ENCODE results near the gene KCNG2.

KCNG2 gene

GRCh38 chr18:79935499-79935898, 137.8 kb downstream of the KCNG2 start:
- peaks cover 0 to 4% of the 10 kb centered on the region in 2 donors for H3K9me3 ChIP-seq (ENCODE audit: control insufficient read depth in 2 of 2, low read length in 2 of 2)

GRCh38 chr18:79935925-79936324, 138.2 kb downstream of the KCNG2 start:
- peak overlapping the region; percentile 23 to 72 for H3K27ac ChIP-seq (ENCODE audit: low read depth in 2 of 2, low read length in 2 of 2)
- peaks cover 0 to 2% of the 10 kb centered on the region in 2 donors for H3K9me3 ChIP-seq (ENCODE audit: control insufficient read depth in 2 of 2, low read length in 2 of 2)
- H3K4me3 ChIP-seq (ENCODE audit: low read length in 2 of 2) = no peak overlapping the region
- H3K9ac ChIP-seq (ENCODE audit: low read depth in 1 of 2, low read length in 2 of 2) = no peak overlapping the region
- peaks cover 18 to 37% of the 10 kb centered on the region in 2 donors for H3K4me1 ChIP-seq (ENCODE audit: control insufficient read depth in 2 of 2, insufficient read depth in 2 of 2, low read length in 2 of 2)
- peaks cover 7 to 36% of the 10 kb centered on the region in 2 donors for H3K36me3 ChIP-seq (ENCODE audit: control insufficient read depth in 2 of 2, insufficient read depth in 2 of 2, low read length in 2 of 2)
- H3K27me3 ChIP-seq (ENCODE audit: control insufficient read depth in 2 of 2, insufficient read depth in 2 of 2, low read length in 2 of 2) = no peaks in the 10 kb centered on the region

More at GRCh38 chr18:79935499-79935898, 137.8 kb downstream of the KCNG2 start:
- Histone ChIP-seq H3K36me3 (ENCODE audit: control insufficient read depth in 2 of 2, insufficient read depth in 2 of 2, low read length in 2 of 2) (peaks cover 6 to 32% of the 10 kb centered on the region in 2 donors), H3K4me1 (ENCODE audit: control insufficient read depth in 2 of 2, insufficient read depth in 2 of 2, low read length in 2 of 2) (peaks cover 18 to 37% of the 10 kb centered on the region in 2 donors), H3K27ac (ENCODE audit: low read depth in 2 of 2, low read length in 2 of 2) (peak overlapping the region in 1 of 2 donors; percentile 72), H3K27me3 (ENCODE audit: control insufficient read depth in 2 of 2, insufficient read depth in 2 of 2, low read length in 2 of 2) (no peaks in the 10 kb centered on the region), H3K4me3 (ENCODE audit: low read length in 2 of 2) (no peak overlapping the region), H3K9ac (ENCODE audit: low read depth in 1 of 2, low read length in 2 of 2) (no peak overlapping the region)

- peaks cover 14 to 42% of the 10 kb centered on the region in 2 donors for H3K36me3 ChIP-seq (ENCODE audit: control insufficient read depth in 2 of 2, insufficient read depth in 2 of 2, low read length in 2 of 2)
These were observed 138.9 kb downstream of the KCNG2 start for GRCh38 chr18:79936641-79937040.

GRCh38 chr18:79937103-79937860, 139.5 kb downstream of the KCNG2 start:
- Histone ChIP-seq H3K27me3 (ENCODE audit: control insufficient read depth in 2 of 2, insufficient read depth in 2 of 2, low read length in 2 of 2) (no peaks in the 10 kb centered on the region), H3K9me3 (ENCODE audit: control insufficient read depth in 2 of 2, low read length in 2 of 2) (peaks cover 0 to 2% of the 10 kb centered on the region in 2 donors), H3K4me3 (ENCODE audit: low read length in 2 of 2) (no peak overlapping the region), H3K4me1 (ENCODE audit: control insufficient read depth in 2 of 2, insufficient read depth in 2 of 2, low read length in 2 of 2) (peaks cover 18 to 46% of the 10 kb centered on the region in 2 donors), H3K9ac (ENCODE audit: low read depth in 1 of 2, low read length in 2 of 2) (no peak overlapping the region), H3K27ac (ENCODE audit: low read depth in 2 of 2, low read length in 2 of 2) (peak overlapping the region; percentile 16 to 49), H3K36me3 (ENCODE audit: control insufficient read depth in 2 of 2, insufficient read depth in 2 of 2, low read length in 2 of 2) (peaks cover 20 to 49% of the 10 kb centered on the region in 2 donors)

More at GRCh38 chr18:79936641-79937040, 138.9 kb downstream of the KCNG2 start:
- Histone ChIP-seq H3K4me3 (ENCODE audit: low read length in 2 of 2) (no peak overlapping the region), H3K4me1 (ENCODE audit: control insufficient read depth in 2 of 2, insufficient read depth in 2 of 2, low read length in 2 of 2) (peaks cover 18 to 39% of the 10 kb centered on the region in 2 donors), H3K9ac (ENCODE audit: low read depth in 1 of 2, low read length in 2 of 2) (no peak overlapping the region), H3K27ac (ENCODE audit: low read depth in 2 of 2, low read length in 2 of 2) (peak overlapping the region; percentile 23 to 72), H3K27me3 (ENCODE audit: control insufficient read depth in 2 of 2, insufficient read depth in 2 of 2, low read length in 2 of 2) (no peaks in the 10 kb centered on the region), H3K9me3 (ENCODE audit: control insufficient read depth in 2 of 2, low read length in 2 of 2) (peaks cover 0 to 2% of the 10 kb centered on the region in 2 donors)

- Histone ChIP-seq H3K27me3 (ENCODE audit: control insufficient read depth in 2 of 2, insufficient read depth in 2 of 2, low read length in 2 of 2) (no peaks in the 10 kb centered on the region), H3K36me3 (ENCODE audit: control insufficient read depth in 2 of 2, insufficient read depth in 2 of 2, low read length in 2 of 2) (peaks cover 26 to 51% of the 10 kb centered on the region in 2 donors), H3K4me1 (ENCODE audit: control insufficient read depth in 2 of 2, insufficient read depth in 2 of 2, low read length in 2 of 2) (peaks cover 26 to 54% of the 10 kb centered on the region in 2 donors), H3K9me3 (ENCODE audit: control insufficient read depth in 2 of 2, low read length in 2 of 2) (no peaks in the 10 kb centered on the region), H3K27ac (ENCODE audit: low read depth in 2 of 2, low read length in 2 of 2) (peak overlapping the region in 1 of 2 donors; percentile 8), H3K9ac (ENCODE audit: low read depth in 1 of 2, low read length in 2 of 2) (no peak overlapping the region), H3K4me3 (ENCODE audit: low read length in 2 of 2) (no peak overlapping the region)
These were observed 140.5 kb downstream of the KCNG2 start for GRCh38 chr18:79938196-79938595.

- H3K4me3 ChIP-seq (ENCODE audit: low read length in 2 of 2) = no peak overlapping the region
- no peaks in the 10 kb centered on the region for H3K9me3 ChIP-seq (ENCODE audit: control insufficient read depth in 2 of 2, low read length in 2 of 2)
- H3K27ac ChIP-seq (ENCODE audit: low read depth in 2 of 2, low read length in 2 of 2) = no peak overlapping the region
- H3K4me1 ChIP-seq (ENCODE audit: control insufficient read depth in 2 of 2, insufficient read depth in 2 of 2, low read length in 2 of 2) = peaks cover 32 to 61% of the 10 kb centered on the region in 2 donors
- H3K9ac ChIP-seq (ENCODE audit: low read depth in 1 of 2, low read length in 2 of 2) = no peak overlapping the region
- no peaks in the 10 kb centered on the region for H3K27me3 ChIP-seq (ENCODE audit: control insufficient read depth in 2 of 2, insufficient read depth in 2 of 2, low read length in 2 of 2)
- H3K36me3 ChIP-seq (ENCODE audit: control insufficient read depth in 2 of 2, insufficient read depth in 2 of 2, low read length in 2 of 2) = peaks cover 26 to 52% of the 10 kb centered on the region in 2 donors
These were observed 141.4 kb downstream of the KCNG2 start for GRCh38 chr18:79939096-79939495.

GRCh38 chr18:79940126-79940813, 142.5 kb downstream of the KCNG2 start:
- Histone ChIP-seq H3K27ac (ENCODE audit: low read depth in 2 of 2, low read length in 2 of 2) (no peak overlapping the region), H3K4me1 (ENCODE audit: control insufficient read depth in 2 of 2, insufficient read depth in 2 of 2, low read length in 2 of 2) (peaks cover 30 to 63% of the 10 kb centered on the region in 2 donors), H3K27me3 (ENCODE audit: control insufficient read depth in 2 of 2, insufficient read depth in 2 of 2, low read length in 2 of 2) (no peaks in the 10 kb centered on the region), H3K4me3 (ENCODE audit: low read length in 2 of 2) (no peak overlapping the region), H3K9me3 (ENCODE audit: control insufficient read depth in 2 of 2, low read length in 2 of 2) (no peaks in the 10 kb centered on the region), H3K9ac (ENCODE audit: low read depth in 1 of 2, low read length in 2 of 2) (no peak overlapping the region), H3K36me3 (ENCODE audit: control insufficient read depth in 2 of 2, insufficient read depth in 2 of 2, low read length in 2 of 2) (peaks cover 23 to 46% of the 10 kb centered on the region in 2 donors)

- no peak overlapping the region for H3K4me3 ChIP-seq (ENCODE audit: low read length in 2 of 2)
- no peak overlapping the region for H3K9ac ChIP-seq (ENCODE audit: low read depth in 1 of 2, low read length in 2 of 2)
- peaks cover 32 to 63% of the 10 kb centered on the region in 2 donors for H3K4me1 ChIP-seq (ENCODE audit: control insufficient read depth in 2 of 2, insufficient read depth in 2 of 2, low read length in 2 of 2)
- no peak overlapping the region for H3K27ac ChIP-seq (ENCODE audit: low read depth in 2 of 2, low read length in 2 of 2)
- no peaks in the 10 kb centered on the region for H3K27me3 ChIP-seq (ENCODE audit: control insufficient read depth in 2 of 2, insufficient read depth in 2 of 2, low read length in 2 of 2)
- peaks cover 21 to 39% of the 10 kb centered on the region in 2 donors for H3K36me3 ChIP-seq (ENCODE audit: control insufficient read depth in 2 of 2, insufficient read depth in 2 of 2, low read length in 2 of 2)
- no peaks in the 10 kb centered on the region for H3K9me3 ChIP-seq (ENCODE audit: control insufficient read depth in 2 of 2, low read length in 2 of 2)
These were observed 143.2 kb downstream of the KCNG2 start for GRCh38 chr18:79940814-79941472.

GRCh38 chr18:79941473-79942119, 143.9 kb downstream of the KCNG2 start:
- Histone ChIP-seq H3K27ac (ENCODE audit: low read depth in 2 of 2, low read length in 2 of 2) (no peak overlapping the region), H3K9ac (ENCODE audit: low read depth in 1 of 2, low read length in 2 of 2) (no peak overlapping the region)

More at GRCh38 chr18:79941473-79942119, 143.9 kb downstream of the KCNG2 start:
- no peaks in the 10 kb centered on the region for H3K27me3 ChIP-seq (ENCODE audit: control insufficient read depth in 2 of 2, insufficient read depth in 2 of 2, low read length in 2 of 2)
- H3K9me3 ChIP-seq (ENCODE audit: control insufficient read depth in 2 of 2, low read length in 2 of 2) = no peaks in the 10 kb centered on the region
- H3K36me3 ChIP-seq (ENCODE audit: control insufficient read depth in 2 of 2, insufficient read depth in 2 of 2, low read length in 2 of 2) = peaks cover 21 to 39% of the 10 kb centered on the region in 2 donors
- H3K4me3 ChIP-seq (ENCODE audit: low read length in 2 of 2) = no peak overlapping the region
- H3K4me1 ChIP-seq (ENCODE audit: control insufficient read depth in 2 of 2, insufficient read depth in 2 of 2, low read length in 2 of 2) = peaks cover 29 to 59% of the 10 kb centered on the region in 2 donors

Data from mucosa of rectum (tissue), 2 donors.